Activated CD4-positive, alpha-beta T cell treated with anti-CD3 and anti-CD28 coated beads for 48 hours (primary cell): ENCODE results near the gene NMBR.
A peak's percentile ranks its signal among the peaks of the same experiment; 100 is the strongest.
"Not testable (repeated sequence)": the region's sequence is repeated elsewhere in the genome, so short reads cannot be mapped to it uniquely, and the experiment has no call there.

ENCODE experiments used
- DNase-seq: peaks from one replicate; pipeline ENCODE4 v3.0.0-alpha.2; 2020

Gene NMBR

DNA sequence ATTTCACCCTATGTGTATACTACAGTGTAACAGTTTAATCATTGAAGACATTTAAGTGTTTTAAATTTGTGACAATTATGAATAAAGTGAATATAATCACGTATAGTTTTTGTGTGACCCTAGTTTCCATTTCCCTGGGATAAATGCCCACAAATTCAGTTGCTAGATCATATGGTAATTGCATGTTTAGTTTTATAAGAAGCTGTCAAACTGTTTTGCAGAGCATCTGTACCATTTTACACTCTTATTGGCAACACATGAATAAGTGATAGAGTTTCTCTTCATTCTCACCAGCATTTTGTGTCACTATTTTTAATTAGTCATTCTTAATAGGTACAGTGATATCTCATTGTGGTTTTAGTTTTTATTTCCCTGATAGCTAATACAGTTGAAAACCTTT is 7.4 kb upstream of the NMBR start:
- DNase-seq = no peak

DNA sequence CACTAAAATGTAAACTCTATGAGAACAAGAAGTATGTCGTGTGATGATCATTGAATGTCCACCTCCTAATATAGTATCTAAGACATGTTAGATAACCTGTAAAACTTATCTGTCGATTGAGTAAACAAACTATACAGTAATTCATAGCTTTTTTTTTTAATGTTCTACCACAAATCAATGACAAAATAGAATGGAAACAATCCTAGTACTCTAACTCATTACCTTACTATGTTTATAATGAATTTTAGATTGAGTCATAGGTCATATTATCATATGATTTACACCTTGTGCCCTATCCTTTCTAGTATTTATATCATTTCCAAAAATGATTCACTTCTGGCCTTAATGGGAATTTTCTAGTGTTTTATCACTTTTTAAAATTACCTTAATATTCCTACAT is 6.3 kb upstream of the NMBR start:
- no peak for DNase-seq

DNA sequence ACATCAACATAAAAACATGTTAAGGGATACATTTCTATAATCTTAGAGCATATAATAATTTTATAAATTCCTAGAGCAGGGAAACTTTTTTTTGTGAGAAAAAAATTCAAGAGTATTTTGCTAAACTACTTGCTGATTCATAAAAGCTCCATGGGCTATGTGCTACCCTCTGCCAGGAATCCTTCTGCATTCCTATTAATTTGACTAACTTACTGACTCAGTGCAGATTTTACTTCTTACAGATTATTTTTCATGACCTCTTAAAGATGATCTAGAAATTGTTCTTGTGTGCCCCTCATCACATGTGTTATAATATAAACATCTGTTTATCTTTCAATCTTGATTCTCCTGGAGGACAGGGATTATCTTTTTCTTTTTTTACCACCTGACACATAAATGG is 5.8 kb upstream of the NMBR start:
- DNase-seq = no peak

DNA sequence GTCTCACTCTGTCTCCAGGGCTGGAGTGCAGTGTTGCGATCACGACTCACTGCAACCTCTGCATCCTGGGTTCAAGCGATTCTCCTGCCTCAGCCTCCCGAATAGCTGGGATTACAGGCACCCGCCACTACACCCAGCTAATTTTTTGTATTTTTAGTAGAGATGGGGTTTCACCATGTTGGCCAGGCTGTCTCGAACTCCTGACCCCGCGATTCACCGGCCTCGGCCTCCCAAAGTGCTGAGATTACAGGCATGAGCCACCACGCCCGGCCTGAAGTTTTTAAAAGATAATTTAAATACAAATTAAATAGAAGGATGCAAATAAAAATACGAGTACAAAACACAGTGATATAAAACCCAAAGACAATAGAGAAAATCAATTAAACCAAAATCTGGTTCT is 5.4 kb downstream of the NMBR start:
- not testable (repeated sequence) for DNase-seq

DNA sequence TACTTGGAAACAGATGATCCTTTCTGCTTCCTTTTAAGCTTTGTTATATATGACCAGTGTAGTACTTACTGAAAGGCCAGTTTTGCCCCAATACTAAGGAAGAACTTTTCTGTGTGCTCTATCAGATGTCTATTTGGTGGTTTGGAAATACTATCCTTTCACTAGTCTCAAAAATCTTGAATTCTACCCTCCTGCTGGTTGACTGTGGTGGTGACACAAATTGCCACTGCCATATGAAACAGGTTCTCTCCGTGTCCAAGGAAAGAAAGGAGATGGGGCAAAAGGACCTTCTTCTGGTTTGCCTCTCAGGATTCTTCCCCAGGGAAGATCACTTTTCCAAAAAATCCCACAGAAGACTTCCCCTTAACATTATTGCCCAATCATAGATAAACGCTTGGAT is 8.0 kb downstream of the NMBR start:
- no peak for DNase-seq

DNA sequence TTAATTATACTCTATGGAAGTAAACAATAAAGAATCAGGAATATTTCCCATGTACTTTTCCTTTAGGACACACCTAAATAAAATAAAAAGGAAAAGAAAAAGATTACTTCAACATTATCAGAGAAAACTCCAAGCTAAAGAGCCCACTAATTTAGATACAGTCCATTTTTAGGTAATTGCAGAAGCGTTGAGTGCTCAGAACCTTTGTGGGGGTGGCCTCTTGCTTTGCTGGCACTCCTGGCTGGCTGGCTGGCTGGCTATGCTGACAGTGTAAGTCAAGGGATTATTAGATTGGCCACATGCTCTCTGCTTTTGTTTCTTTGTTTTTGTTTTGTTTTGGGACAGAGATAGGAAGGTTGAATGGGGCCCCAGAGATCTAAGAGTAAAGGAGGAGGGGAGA is 14.3 kb downstream of the NMBR start, which contains the start of gene GJE1:
TSS of gene GJE1 (plus strand) at position 301 of the 400 bp plus-strand sequence. CDS start 234 bp downstream, outside the sequence.
- DNase-seq = no peak

DNA sequence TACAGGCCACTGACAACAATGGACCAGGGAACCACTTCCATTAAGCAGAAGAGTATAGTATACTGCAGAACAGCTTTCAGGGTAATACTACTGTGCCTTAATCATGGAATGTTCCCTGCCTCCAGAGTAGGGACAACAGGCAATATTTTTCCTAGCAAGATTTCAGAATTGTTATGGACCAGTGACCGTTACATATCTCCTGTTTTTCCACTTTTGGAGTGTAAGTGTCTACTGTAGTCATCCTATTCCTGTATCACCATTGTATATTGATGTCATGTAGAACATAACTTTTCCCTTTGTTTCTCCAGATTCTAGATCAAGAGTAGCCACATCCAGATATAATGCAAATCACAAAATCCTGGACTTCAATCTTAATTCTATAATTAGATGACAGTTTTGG is 16.1 kb downstream of the NMBR start:
- no peak for DNase-seq

DNA sequence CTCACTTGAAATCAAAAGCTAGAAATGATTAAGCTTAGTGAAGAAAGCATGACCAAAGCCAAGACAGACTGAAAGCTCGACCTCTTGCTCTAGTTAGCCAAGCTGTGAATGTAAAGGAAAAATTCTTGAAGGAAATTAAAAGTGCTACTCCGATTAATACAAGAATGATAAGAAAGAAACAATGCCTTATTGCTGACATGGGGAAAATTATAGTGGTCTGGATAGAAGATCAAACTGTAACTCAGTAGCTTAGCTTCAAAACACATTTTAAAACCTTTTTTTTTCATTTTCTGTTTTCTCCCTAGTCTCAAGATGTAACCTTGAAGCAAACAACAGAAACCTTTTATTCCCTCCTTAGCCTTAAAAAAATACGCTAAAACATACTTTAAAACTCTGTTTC is 25.6 kb downstream of the NMBR start:
- no peak for DNase-seq

DNA sequence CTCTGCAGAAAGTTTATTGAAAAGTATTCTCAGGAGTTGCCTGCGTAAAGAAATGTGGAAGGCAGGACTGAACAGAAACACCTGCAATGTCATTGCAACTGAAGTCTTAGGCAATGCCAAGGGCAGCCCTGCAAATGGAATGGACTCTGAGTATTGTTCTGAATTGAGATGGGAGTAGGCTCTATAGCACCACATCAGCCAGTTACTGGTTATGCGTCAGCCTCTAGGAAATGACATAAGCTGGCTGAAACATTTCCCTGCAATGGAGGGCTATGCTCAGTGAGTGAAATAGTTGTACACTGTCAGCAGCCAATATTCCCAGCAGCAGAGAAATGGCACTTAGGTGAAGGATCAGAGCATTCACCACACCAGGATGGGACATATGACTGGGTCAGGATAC is 28.0 kb downstream of the NMBR start:
- DNase-seq = no peak

DNA sequence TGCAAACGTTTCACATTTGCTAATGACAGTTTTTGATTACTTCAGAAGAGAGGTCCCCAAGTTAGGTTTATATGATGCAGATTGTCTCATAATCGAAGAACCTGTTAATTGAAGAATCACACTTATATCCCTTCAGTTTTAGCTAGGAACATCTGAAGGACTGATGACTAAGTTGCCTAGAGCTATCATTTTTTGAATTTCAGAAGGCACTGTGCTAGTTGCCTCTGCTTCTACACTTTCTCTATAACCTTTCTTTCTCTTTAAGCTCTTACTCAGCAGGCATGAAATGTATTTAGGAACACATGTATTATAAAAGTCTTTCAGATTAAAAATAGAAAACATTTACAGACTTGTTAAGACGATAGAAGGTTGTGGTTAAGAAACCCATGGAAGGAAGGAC is 28.6 kb downstream of the NMBR start:
- no peak for DNase-seq

DNA sequence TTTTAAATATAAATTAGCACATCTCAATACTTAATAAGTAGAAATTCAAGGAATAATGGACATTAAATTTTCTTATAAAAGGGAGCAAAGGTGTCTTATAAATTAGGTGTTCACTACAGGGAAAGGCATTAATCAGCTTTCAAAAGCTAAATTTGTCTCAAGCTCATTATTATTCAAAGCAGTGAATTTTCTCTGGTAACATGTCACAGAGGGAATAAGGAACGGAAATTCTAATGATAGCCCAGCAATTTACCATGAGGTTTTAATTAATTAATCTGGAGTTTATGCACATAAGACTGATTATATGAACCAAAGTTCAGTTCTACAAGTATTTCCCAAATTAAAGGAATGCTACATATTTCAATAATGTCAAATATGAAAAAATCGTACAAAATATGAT is 29.6 kb downstream of the NMBR start:
- DNase-seq = no peak

DNA sequence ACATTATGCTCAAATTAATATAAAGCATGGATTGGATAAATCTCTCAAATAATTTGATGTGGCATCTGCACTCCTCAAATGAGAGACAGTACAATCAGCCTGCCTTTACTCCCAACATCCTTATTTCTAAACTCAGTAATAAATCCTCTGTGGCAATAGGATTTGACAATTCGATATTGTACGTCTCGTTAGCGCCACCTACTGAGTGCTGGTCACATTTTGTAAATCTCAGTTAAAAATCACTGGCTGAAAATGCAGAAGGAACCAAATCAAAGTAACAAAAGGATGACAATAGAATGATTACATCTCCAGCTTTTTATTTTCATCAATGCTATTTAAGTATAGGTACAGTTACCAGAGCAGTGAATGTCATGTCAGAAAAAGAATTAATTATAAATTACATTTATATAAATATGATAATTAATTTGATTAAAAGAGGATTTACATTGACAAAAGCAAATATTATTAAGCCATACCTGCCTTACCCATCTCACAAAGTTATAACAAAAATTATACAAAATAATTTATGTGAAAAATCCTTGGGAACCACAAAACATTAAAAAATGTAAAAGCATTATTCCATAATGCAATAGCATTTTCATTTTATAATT is 34.4 kb downstream of the NMBR start:
- peak; percentile 83 for DNase-seq

DNA sequence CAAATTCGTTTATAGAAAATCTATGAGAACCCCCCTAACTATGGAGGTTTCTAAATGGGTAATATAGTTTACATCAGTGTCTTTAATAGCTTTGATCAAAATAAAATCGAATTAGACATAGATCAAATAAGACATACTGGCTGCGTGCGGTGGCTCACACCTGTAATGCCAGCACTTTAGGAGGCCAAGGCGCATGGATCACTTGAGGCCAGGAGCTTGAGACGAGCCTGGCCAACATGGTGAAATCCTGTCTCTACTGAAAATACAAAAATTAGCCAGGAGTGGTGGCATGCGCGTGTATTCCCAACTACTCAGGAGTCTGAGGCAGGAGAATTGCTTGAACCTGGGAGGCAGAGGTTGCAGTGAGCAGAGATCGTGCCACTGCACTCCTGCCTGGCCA is 36.1 kb downstream of the NMBR start:
- not testable (repeated sequence) for DNase-seq

DNA sequence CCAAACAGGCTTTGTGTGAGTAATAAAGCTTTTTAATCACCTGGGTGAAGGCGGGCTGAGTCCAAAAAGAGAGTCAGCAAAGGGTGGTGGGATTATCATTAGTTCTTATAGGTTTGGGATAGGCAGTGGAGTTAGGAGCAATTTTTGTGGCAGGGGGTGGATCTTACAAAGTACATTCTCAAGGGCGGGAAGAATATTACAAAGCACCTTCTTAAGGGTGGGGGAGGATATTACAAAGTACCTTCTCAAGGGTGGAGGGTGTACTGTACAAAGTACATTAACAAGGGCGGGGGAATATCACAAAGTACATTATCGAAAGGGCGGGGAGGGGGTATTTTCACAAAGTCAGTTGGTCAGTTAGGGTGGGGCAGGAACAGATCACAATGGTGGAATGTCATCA is 42.1 kb downstream of the NMBR start:
- not testable (repeated sequence) for DNase-seq

DNA sequence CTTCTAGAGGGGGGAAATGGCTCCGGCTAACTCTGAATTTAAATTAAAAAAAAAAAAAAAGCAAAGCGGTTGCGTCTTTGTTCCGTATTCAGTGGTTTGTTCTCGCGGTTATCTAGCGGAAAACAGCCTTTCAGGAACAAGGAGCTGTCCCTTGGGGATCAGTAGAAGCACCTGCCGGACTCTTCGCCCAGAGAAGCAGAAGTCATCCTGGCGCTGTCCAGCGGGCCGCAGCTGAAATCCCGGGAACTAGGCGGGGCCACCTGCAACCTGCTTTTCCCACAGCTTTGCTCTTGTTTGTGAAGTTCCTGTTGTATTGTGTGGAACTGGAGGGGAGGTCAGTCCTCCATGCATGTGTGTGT is 58.1 kb downstream of the NMBR start:
- DNase-seq = no peak

DNA sequence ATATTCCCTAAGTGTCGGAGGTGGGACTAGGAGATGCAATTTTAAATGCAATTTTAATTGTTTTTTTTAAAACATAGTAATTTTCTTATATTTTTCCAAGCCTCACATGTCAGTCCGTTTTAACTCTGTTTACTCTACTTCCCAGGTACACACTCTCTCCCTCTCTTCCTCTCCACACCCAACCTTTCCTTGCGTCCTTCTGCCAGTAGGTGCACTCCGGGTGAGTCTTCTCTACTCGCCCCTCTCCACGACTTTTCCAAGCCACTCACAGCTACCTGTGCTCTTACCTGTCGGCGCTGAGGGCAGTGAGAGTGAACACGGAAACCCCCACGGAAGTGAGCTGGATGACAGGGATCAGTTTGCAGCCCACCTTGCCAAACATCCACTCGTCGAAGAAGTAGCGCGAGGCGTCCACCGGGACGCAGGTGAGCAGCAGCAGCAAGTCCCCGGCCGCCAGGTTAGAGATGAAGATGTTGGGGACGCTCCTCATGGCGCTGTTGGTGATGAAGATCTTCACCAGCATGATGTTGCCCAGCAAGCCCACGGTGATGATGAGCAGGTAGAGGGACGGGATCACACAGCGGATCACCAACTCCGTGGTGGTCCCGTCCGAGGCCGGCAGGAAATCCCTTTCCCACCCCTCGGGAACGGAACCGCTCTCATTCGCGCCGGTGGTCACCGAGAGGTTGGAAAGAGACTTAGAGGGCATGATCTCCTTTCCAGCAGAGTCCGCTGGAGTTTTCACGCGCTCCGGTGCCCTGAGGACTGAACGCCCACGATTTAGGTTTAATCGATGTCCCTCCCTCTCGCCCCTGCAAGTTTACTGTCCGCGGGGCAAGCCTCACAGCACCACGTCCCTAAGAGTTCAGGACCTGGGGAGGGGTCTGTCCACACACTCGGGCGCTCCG is 58.7 kb downstream of the NMBR start:
- DNase-seq = no peak

DNA sequence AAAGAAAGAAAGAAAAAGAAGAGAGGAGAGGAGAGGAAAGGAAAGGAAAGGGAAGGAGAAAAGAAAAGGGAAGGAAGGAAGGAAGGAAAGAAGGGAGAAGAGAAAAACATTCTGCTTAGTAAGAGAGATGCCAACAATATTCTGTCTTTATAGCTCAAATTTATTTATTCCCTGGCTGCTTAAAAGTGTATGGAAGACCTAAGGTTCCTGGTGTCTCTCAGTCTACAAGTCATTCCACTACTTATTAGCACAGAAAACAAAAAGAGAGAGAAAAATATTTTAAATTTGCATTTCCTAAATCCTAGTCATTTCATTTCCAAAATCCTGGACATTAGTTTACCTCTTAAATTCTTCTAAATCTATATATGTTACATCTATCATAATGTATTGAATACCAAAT is 67.8 kb downstream of the NMBR start:
- no peak for DNase-seq

DNA sequence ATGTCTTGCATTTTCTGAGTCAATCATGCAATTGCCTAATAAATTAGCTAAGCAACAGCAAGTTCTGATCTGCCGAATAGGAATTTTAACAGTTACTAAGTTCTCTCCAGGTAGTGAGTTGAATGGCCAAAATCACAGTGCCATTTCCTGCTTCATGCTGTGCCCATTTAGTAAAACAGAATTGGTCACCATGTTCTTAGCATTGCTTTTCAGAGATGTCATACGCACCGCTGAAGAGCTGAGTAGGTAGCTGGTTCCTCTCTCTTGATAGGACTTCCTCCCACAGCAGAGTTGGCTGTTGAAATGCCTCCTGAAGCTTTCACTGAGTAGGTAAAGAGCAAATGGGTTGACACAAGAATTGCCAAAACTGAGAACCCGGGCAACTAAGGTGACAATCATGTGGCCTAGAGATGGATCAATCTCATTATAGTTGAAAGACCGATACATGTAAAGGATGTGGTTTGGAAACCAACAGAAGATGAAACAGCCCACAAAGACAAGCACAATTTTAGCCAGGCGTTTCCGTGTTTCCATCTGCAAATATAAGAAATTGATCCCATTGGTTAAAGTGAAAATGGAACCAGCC is 71.3 kb downstream of the NMBR start:
- no peak for DNase-seq

DNA sequence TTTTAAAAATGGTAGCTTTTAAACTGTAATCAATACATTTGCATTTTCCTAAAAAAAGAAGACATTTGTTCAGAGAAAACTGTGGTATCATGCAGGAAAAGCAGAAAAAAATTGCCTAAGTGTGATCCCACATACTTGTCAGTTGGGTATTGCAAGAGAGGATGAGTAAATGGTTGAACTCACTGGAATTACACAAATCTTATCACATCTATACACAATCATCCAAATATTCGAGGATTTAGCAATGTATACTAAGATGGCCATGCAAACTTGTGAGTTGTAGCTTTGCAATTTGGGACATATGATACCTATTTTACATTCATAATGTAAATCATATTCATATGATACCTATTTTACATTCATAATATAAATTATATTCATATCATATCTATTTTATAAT is 72.4 kb downstream of the NMBR start:
- no peak for DNase-seq

DNA sequence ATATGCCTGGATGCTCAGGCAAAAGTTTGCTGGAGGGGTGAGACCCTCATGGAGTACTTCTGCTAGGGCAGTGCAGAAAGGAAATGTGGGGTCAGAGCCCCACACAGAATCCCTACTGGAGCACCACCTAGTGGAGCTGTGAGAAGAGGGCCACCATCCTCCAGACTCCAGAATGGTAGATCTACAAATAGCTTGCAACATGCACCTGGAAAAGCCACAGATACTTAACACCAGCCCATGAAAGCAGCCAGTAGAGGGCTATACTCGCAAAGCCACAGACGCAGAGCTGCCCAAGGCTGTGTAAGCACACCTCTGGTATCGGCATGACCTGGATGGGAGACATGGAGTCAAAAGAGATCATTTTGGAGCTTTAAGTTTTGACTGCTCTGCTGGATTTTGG is 74.9 kb downstream of the NMBR start:
- no peak for DNase-seq

DNA sequence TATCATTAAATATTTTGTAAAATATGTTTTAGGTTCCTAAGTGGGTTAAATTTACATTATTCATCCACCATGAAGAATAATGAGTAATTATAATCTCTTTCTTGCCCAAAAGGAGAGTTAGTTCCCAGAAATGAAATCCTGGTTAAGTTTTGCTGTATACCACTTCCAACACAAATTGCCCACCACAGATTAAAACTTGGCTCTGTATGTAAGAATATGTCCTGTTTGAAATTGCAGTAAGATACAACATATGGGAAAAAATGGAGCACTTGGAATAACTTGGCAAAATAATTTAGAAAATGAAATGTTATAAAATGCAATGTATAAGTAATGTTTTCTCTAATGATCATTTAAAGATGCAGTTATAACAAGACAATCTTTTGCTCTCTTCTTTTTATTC is 78.5 kb downstream of the NMBR start:
- DNase-seq = no peak

DNA sequence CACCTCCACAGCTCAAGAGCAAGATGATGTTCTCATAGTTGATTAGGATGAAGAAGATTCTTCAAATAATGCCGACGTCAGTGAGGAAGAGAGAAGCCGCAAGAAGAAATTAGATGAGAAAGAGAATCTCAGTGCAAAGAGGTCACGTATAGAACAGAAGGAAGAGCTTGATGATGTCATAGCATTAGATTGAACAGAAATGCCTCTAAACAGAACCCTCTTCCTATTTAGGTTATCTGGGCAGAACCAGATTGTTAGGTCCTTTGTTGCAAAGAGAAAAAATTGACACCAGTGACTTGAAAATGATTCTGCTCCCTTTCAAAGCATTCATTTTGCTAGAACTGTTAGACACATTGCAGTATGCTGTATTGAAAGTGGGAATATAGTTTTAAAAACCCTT is 84.1 kb downstream of the NMBR start:
- DNase-seq = not testable (repeated sequence)

DNA sequence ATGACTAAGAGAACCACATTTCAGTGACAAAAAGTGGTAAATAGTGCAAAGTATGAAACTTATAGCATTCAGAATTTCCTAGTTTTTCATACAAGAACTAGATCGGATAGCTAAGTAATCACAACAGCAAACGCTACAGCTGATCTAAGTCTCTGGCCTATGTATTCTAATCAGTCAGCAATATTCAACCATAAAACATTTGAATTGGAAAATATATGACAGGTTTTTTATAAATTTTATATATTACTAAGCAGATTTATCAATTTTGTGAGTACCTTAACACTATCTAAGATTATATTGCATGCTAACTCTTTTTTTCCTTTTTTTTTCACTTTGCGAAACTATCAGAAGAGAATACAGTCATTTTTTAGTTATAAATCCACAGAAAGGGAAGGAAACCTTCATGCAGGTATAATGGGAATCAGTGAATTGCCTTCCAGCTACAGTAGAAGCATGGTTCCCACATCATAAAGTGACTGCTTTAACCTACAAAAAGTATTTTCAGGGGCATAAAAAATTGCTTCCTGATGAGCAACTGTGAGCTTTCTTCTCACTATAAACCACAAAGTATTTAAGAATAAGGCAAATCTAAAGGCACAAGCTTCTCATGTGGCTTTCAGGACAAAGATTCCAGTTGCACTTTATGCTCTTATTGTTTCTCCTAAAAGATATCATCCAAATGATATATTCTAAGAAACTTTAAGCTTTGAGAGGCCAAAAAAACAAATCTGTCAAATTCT is 88.2 kb downstream of the NMBR start:
- DNase-seq = no peak

DNA sequence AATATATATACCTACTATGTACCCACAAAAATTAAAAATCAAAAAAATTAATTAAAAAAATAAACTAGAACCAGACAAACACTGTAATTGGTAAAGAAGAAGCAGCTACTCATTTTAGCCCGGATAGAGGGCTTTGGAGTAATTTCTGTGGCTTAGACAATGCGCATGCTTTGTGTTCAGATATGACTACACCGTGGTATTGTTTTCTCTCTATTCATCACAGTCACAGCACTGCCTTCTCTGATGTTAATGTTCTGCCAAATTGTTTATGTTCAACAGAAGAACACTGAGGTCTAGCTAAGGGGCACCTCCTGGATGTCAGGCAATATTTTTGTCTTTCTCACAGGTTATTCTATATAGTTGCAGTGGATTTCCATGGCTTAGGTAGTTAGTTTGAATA is 91.7 kb downstream of the NMBR start:
- no peak for DNase-seq
